Esophagus (tissue), 2 donors: ENCODE measurements around the gene SFTA2. TPM values are rescaled to one million over a fixed set of nuclear protein-coding genes. Genes with fewer than 3 reads are reported as not detected.
"Not testable (repeated sequence)": the region's sequence is repeated elsewhere in the genome, so short reads cannot be mapped to it uniquely, and the experiment has no call there.

Experiments
- H3K27ac ChIP-seq, 2 donors: one replicate each; pipeline ENCODE4 v1.5.1; 2013; ENCODE audit warnings: low read depth in 2 of 2, mild to moderate bottlenecking in 2 of 2, inconsistent platforms in 1 of 2, low read length in 1 of 2, moderate library complexity in 1 of 2
- H3K27me3 ChIP-seq, 2 donors: one replicate each; pipeline ENCODE4 v1.6.1; 2013; ENCODE audit warnings: low read length in 2 of 2, control low read depth in 1 of 2, mild to moderate bottlenecking in 1 of 2; ENCODE audit not compliant: insufficient read depth in 2 of 2, control insufficient read depth in 1 of 2
- H3K36me3 ChIP-seq, 2 donors: one replicate each; pipeline ENCODE4 v1.6.1; 2013; ENCODE audit warnings: low read length in 1 of 2; ENCODE audit not compliant: control insufficient read depth in 2 of 2, insufficient read depth in 2 of 2
- H3K4me1 ChIP-seq, 2 donors: one replicate each; pipeline ENCODE4 v1.6.1; 2013; ENCODE audit warnings: low read length in 1 of 2; ENCODE audit not compliant: control insufficient read depth in 2 of 2, insufficient read depth in 2 of 2
- H3K4me3 ChIP-seq, 2 donors: one replicate each; pipeline ENCODE4 v1.5.1; 2013; ENCODE audit warnings: low read length in 2 of 2, mild to moderate bottlenecking in 2 of 2, low read depth in 1 of 2, moderate library complexity in 1 of 2
- H3K9me3 ChIP-seq, 2 donors: one replicate each; pipeline ENCODE4 v1.6.1; 2013; ENCODE audit warnings: mild to moderate bottlenecking in 2 of 2, low read depth in 1 of 2, low read length in 1 of 2, moderate library complexity in 1 of 2; ENCODE audit not compliant: control insufficient read depth in 2 of 2, insufficient read depth in 1 of 2
- WGBS, 2 donors: extraction: QIAGEN DNeasy Blood & Tissue Kit; methylation state at CpG; one replicate each; pipeline ENCODE4 v1.1.7; 2013; 5-methylcytosine and 5-hydroxymethylcytosine counted together
- polyA plus RNA-seq, 2 donors: library from polyadenylated mRNA; stranded (reverse); fragments of 200-250 nt; gene quantifications; one replicate each; pipeline ENCODE4 v1.2.3, GENCODE V29; 2013
- donor health status: healthy with polysubstance abuse.
- donor health status: Bipolar disorder and iron deficiency.

SFTA2 gene
- polyA plus RNA-seq, result 100 to 1,000 TPM; 130 to 421 TPM

- peak within 1 kb of the TSS; percentile 65 to 91 for H3K27ac ChIP-seq
- 63 to 75% methylated on average over 7 of the region's 7 CpGs for WGBS, 2 donors
- no peaks in the 10 kb centered on the region for H3K27me3 ChIP-seq
- no peaks in the 10 kb centered on the region for H3K36me3 ChIP-seq
- no peaks in the 10 kb centered on the region for H3K9me3 ChIP-seq
- H3K4me1 ChIP-seq, result peaks cover 2 to 6% of the 10 kb centered on the region in 2 donors
- peak within 1 kb of the TSS; percentile 26 to 47 for H3K4me3 ChIP-seq
Observed at GRCh38 chr6:30931969-30932645, at the start of gene SFTA2. SFTA2 (minus strand) TSS chr6:30932170; CDS start chr6:30932096, 74 bp downstream.

- Histone ChIP-seq H3K4me1 (peaks cover 0 to 8% of the 10 kb centered on the region in 2 donors), H3K4me3 (no peak overlapping the region), H3K36me3 (no peaks in the 10 kb centered on the region), H3K27ac (no peak overlapping the region), H3K27me3 (no peaks in the 10 kb centered on the region), H3K9me3 (no peaks in the 10 kb centered on the region)
- WGBS, 2 donors, result 69 to 71% methylated on average over 4 of the region's 4 CpGs
Observed at GRCh38 chr6:30979690-30980089, 47.7 kb upstream of the SFTA2 start.

- Histone ChIP-seq H3K4me1 (peaks cover 0 to 8% of the 10 kb centered on the region in 2 donors), H3K27ac (no peak overlapping the region), H3K36me3 (no peaks in the 10 kb centered on the region), H3K9me3 (no peaks in the 10 kb centered on the region), H3K27me3 (no peaks in the 10 kb centered on the region), H3K4me3 (no peak overlapping the region)
- WGBS, 2 donors, result 28 to 33% methylated on average over 1 of the region's 1 CpG
Observed at GRCh38 chr6:30979141-30979540, 47.2 kb upstream of the SFTA2 start.

- Histone ChIP-seq H3K27me3 (no peaks in the 10 kb centered on the region), H3K9me3 (no peaks in the 10 kb centered on the region), H3K4me1 (peaks cover 0 to 5% of the 10 kb centered on the region in 2 donors), H3K36me3 (no peaks in the 10 kb centered on the region), H3K27ac (no peak overlapping the region), H3K4me3 (no peak overlapping the region)
- 76 to 84% methylated on average over 4 of the region's 4 CpGs for WGBS, 2 donors
Observed at GRCh38 chr6:30974490-30975252, 42.7 kb upstream of the SFTA2 start.

GRCh38 chr6:30972816-30973215, 40.8 kb upstream of the SFTA2 start:
- H3K9me3 ChIP-seq, result no peaks in the 10 kb centered on the region
- peak overlapping the region in 1 of 2 donors; percentile 34 for H3K27ac ChIP-seq
- H3K4me3 ChIP-seq, result no peak overlapping the region
- peaks cover 0 to 6% of the 10 kb centered on the region in 2 donors for H3K4me1 ChIP-seq
- 92 to 95% methylated on average over 4 of the region's 4 CpGs for WGBS, 2 donors
- no peaks in the 10 kb centered on the region for H3K36me3 ChIP-seq
- H3K27me3 ChIP-seq, result no peaks in the 10 kb centered on the region

GRCh38 chr6:30970946-30971345, 39.0 kb upstream of the SFTA2 start:
- peaks cover 0 to 7% of the 10 kb centered on the region in 2 donors for H3K4me1 ChIP-seq
- H3K27ac ChIP-seq, result peak overlapping the region in 1 of 2 donors; percentile 49
- H3K9me3 ChIP-seq, result no peaks in the 10 kb centered on the region
- no peaks in the 10 kb centered on the region for H3K36me3 ChIP-seq
- 56 to 63% methylated on average over 5 of the region's 5 CpGs for WGBS, 2 donors
- no peaks in the 10 kb centered on the region for H3K27me3 ChIP-seq
- no peak overlapping the region for H3K4me3 ChIP-seq

- H3K27ac ChIP-seq, result peak overlapping the region in 1 of 2 donors; percentile 3
- H3K27me3 ChIP-seq, H3K36me3 ChIP-seq, H3K4me3 ChIP-seq, H3K9me3 ChIP-seq: not testable (repeated sequence)
- H3K4me1 ChIP-seq, result peaks cover 0 to 12% of the 10 kb centered on the region in 2 donors
- 93 to 96% methylated on average over 6 of the region's 6 CpGs for WGBS, 2 donors
Observed at GRCh38 chr6:30969171-30969570, 37.2 kb upstream of the SFTA2 start.

GRCh38 chr6:30966154-30966553, 34.2 kb upstream of the SFTA2 start:
- no peak overlapping the region for H3K4me3 ChIP-seq
- peaks cover 0 to 13% of the 10 kb centered on the region in 2 donors for H3K4me1 ChIP-seq
- H3K27me3 ChIP-seq, result no peaks in the 10 kb centered on the region
- H3K36me3 ChIP-seq, result no peaks in the 10 kb centered on the region
- H3K9me3 ChIP-seq, result no peaks in the 10 kb centered on the region
- H3K27ac ChIP-seq, result no peak overlapping the region
- 72 to 83% methylated on average over 3 of the region's 3 CpGs for WGBS, 2 donors

GRCh38 chr6:30965140-30965601, 33.2 kb upstream of the SFTA2 start:
- Histone ChIP-seq H3K36me3 (no peaks in the 10 kb centered on the region), H3K9me3 (no peaks in the 10 kb centered on the region), H3K4me3 (no peak overlapping the region), H3K27me3 (no peaks in the 10 kb centered on the region), H3K4me1 (peaks cover 0 to 13% of the 10 kb centered on the region in 2 donors), H3K27ac (no peak overlapping the region)
- WGBS, 2 donors, result 83 to 89% methylated on average over 5 of the region's 5 CpGs
